HFFc6 (cell line): ENCODE results near the gene MSGN1. TPM values are rescaled to one million over a fixed set of nuclear protein-coding genes. Genes with fewer than 3 reads are reported as not detected.
A peak's percentile ranks its signal among the peaks of the same experiment; 100 is the strongest.

Experiments used
- DNase-seq: peaks from one replicate; pipeline ENCODE4 v3.0.0-alpha.2; 2018
- H3K27ac Mint-ChIP-seq: 2 replicates; pipeline ENCODE4 v1.8.0; 2020; ENCODE audit warnings: mild to moderate bottlenecking, mixed read lengths
- H3K27me3 Mint-ChIP-seq: 2 replicates; pipeline ENCODE4 v1.8.0; 2021; ENCODE audit warnings: mild to moderate bottlenecking, moderate library complexity, mixed read lengths; ENCODE audit not compliant: insufficient read depth
- H3K36me3 Mint-ChIP-seq: 2 replicates; pipeline ENCODE4 v1.8.0; 2021; ENCODE audit warnings: low read depth, mixed read lengths
- H3K4me1 Mint-ChIP-seq: 2 replicates; pipeline ENCODE4 v1.8.0; 2020; ENCODE audit warnings: low read depth, mixed read lengths
- H3K4me3 Mint-ChIP-seq: 2 replicates; pipeline ENCODE4 v1.8.0; 2020; ENCODE audit warnings: mild to moderate bottlenecking, moderate library complexity, mixed read lengths
- H3K9me3 Mint-ChIP-seq: 2 replicates; pipeline ENCODE4 v1.8.0; 2020; ENCODE audit warnings: mild to moderate bottlenecking, mixed read lengths
- total RNA-seq, 6 experiments: library from RNA; stranded (reverse); fragmentation: NEBNext Ultra II Directional; extraction: Animal tissue kit (Norgen Biotek cat#: 25700); gene quantifications; 2 replicates in 1 of 6; 3 replicates in 5 of 6; pipeline ENCODE4 v1.2.3, GENCODE V29; 2021
- TF ChIP-seq, protein P1 (sequence below): fragments of 200-600 bp; sonication (generic); IDR thresholded peaks from 2 replicates; pipeline ENCODE4 v1.5.0; 2021; ENCODE audit warnings: antibody characterized with exemption, mild to moderate bottlenecking

MSGN1 gene
- total RNA-seq, 6 experiments from 2014 or later, result not detected

DNA sequence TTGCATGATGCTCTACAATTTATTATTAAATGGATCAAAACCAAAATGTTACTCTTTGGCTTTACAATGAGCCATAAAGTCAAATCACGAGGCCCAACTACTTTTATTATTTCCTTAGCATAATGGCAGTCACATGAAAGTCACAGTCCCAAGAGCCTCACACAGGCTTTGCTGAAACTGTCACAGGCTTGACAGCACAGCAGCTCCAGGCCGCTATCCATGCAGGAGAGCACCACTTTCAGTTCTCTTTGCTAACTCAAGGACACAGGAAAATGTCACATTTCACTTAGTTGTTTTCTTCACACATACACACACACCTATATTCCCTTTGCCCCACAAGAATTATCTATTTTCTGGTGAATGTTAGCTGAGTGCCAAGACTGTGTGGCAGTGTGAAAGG is 11.1 kb upstream of the MSGN1 start:
- Mint-ChIP-seq H3K27ac (no peak overlapping the region), H3K27me3 (peaks cover 7% of the 10 kb centered on the region), H3K36me3 (no peaks in the 10 kb centered on the region), H3K4me3 (no peak overlapping the region), H3K9me3 (no peaks in the 10 kb centered on the region), H3K4me1 (no peaks in the 10 kb centered on the region)
- TF ChIP-seq, protein P1, sequence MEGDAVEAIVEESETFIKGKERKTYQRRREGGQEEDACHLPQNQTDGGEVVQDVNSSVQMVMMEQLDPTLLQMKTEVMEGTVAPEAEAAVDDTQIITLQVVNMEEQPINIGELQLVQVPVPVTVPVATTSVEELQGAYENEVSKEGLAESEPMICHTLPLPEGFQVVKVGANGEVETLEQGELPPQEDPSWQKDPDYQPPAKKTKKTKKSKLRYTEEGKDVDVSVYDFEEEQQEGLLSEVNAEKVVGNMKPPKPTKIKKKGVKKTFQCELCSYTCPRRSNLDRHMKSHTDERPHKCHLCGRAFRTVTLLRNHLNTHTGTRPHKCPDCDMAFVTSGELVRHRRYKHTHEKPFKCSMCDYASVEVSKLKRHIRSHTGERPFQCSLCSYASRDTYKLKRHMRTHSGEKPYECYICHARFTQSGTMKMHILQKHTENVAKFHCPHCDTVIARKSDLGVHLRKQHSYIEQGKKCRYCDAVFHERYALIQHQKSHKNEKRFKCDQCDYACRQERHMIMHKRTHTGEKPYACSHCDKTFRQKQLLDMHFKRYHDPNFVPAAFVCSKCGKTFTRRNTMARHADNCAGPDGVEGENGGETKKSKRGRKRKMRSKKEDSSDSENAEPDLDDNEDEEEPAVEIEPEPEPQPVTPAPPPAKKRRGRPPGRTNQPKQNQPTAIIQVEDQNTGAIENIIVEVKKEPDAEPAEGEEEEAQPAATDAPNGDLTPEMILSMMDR, result no peak
- no peak for DNase-seq

DNA sequence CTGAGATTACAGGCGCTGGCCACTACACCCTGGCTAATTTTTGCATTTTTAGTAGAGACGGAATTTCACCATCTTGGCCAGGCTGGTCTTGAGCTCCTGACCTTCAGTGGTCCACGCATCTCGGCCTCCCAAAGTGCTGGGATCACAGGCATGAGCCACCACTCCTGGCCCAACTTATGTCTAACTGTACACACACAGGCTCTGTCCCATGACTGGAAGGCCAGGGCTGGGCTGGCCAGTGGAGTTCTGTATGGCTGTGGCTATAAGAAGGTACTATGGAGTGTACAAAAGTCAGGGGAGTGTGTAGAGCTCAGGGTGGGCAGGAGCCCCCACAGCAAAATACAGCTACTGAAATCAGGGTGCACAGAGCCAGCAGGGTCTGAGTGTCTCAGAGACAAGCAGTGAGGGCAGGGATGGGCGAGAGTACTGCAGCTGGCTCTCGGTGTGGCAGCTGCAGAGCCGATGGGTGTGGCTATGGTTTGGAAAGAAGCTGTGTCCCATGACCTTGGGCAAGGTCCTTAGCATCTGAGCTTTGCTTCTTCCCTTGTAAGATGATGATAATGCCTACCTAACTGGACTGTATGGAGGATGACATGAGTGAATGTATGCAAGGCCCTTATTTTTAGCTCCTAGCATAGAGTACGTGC is 10.4 kb upstream of the MSGN1 start:
- no peak overlapping the region for H3K4me3 Mint-ChIP-seq
- TF ChIP-seq, protein P1, result no peak
- H3K36me3 Mint-ChIP-seq, result no peaks in the 10 kb centered on the region
- peaks cover 7% of the 10 kb centered on the region for H3K27me3 Mint-ChIP-seq
- H3K27ac Mint-ChIP-seq, result no peak overlapping the region
- no peak for DNase-seq
- no peaks in the 10 kb centered on the region for H3K9me3 Mint-ChIP-seq
- H3K4me1 Mint-ChIP-seq, result no peaks in the 10 kb centered on the region

DNA sequence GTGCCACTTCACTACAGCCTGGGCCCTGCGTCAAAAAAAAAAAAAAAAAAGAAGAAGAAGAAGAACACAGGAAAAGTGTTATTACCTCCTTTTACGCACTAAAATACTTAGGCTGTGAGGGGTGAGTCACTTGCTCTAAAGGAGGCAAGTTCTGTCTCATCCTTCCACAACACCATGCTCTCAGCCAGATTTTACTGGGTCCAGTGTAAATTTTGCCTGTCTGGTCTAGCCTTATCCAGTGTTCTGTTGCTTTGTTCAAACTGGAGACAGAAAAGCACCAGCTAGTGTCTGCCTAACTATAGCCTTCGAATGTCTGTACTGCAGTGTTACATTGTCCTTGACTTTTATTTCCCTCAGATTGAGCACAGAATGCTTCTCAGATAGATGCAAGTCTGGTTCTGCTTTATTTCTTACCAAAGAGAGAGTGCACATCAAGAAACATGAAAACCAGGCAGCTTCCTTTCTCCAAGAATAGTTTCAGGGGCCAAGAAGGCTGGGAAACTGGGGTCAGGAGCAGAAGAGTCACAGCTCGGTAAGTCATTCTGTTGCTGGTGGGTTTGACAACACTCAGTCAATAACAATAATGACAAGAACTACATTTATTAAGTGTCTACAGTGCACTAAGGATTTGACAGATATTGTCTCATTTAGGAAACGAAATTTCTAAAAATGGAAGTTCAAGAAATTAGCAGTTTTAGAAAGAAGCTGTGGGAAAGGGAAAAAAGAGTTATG is 3.1 kb upstream of the MSGN1 start:
- H3K4me3 Mint-ChIP-seq, result peak overlapping the region; percentile 5; the same call in 1 of the 2 replicates
- H3K27me3 Mint-ChIP-seq, result peaks cover 6% of the 10 kb centered on the region
- DNase-seq, result peak; percentile 20
- H3K4me1 Mint-ChIP-seq, result peaks cover 11% of the 10 kb centered on the region
- H3K36me3 Mint-ChIP-seq, result no peaks in the 10 kb centered on the region
- H3K9me3 Mint-ChIP-seq, result no peaks in the 10 kb centered on the region
- TF ChIP-seq, protein P1, result no peak
- no peak overlapping the region for H3K27ac Mint-ChIP-seq

DNA sequence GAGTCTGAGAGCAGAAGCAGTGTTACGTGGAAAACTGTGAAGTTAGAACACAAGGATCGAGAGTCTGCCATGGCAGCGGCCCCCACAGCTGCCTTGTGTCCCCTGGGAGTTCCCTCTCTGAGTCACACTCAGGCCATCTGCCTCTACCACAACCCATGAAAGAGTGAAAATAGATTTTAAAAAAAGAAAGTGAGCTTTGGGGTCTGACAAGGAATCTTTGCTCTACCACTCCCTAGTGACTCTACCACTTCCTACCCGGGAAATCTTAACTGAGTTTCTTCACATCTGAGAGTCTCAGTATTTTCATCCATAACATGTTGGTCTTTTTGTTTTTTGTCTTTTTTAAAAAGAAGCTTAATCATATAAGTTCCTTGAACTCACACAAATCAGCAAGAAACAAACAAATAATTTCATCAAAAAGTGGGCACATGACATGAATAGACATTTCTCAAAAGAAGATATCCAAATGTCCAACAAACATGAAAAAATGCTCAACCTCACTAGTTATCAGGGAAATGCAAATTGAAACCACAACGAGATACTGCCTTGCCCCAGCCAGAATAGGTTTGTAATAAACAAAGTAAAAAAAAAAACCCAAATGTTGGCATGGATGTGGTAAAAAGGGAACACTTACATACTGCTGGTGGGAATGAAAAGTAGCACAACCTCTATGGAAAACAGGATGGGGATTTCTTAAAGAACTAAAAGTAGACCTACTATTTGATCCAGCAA is 2.4 kb upstream of the MSGN1 start:
- DNase-seq, result no peak
- no peaks in the 10 kb centered on the region for H3K9me3 Mint-ChIP-seq
- peaks cover 11% of the 10 kb centered on the region for H3K4me1 Mint-ChIP-seq
- TF ChIP-seq, protein P1, result no peak
- H3K27ac Mint-ChIP-seq, result no peak overlapping the region
- peaks cover 6% of the 10 kb centered on the region; the same call in 1 of the 2 replicates for H3K27me3 Mint-ChIP-seq
- H3K4me3 Mint-ChIP-seq, result peak overlapping the region; percentile 5; the same call in 1 of the 2 replicates
- H3K36me3 Mint-ChIP-seq, result no peaks in the 10 kb centered on the region

GRCh38 chr2:17814601-17815000 is 1.7 kb upstream of the MSGN1 start:
- peaks cover 6% of the 10 kb centered on the region; the same call in 1 of the 2 replicates for H3K27me3 Mint-ChIP-seq
- no peak overlapping the region for H3K27ac Mint-ChIP-seq
- no peak overlapping the region for H3K4me3 Mint-ChIP-seq
- no peaks in the 10 kb centered on the region for H3K9me3 Mint-ChIP-seq
- no peaks in the 10 kb centered on the region for H3K36me3 Mint-ChIP-seq
- peaks cover 11% of the 10 kb centered on the region for H3K4me1 Mint-ChIP-seq
- no peak for DNase-seq
- TF ChIP-seq, protein P1, result no peak
